ENCODE data around the gene IL6ST. TPM values are rescaled to one million over a fixed set of nuclear protein-coding genes. Genes with fewer than 3 reads are reported as not detected.
"Not testable (repeated sequence)": the region's sequence is repeated elsewhere in the genome, so short reads cannot be mapped to it uniquely, and the experiment has no call there.

Gene IL6ST
- total RNA-seq = 100 to 1,000 TPM; 254 to 504 (median 337) TPM
- 10 to 100 TPM; 20.4 to 33.8 (median 27.6) TPM for polyA plus RNA-seq
- long read RNA-seq, donor 1, full-length matches to known transcripts = 46 of 144 reads
- long read RNA-seq, donor 1, partial matches to known transcripts = 12 of 144 reads
- long read RNA-seq, donor 1, other reads (novel, unspliced or antisense) = 86 of 144 reads
- long read RNA-seq, donor 2, full-length matches to known transcripts = 26 of 5,203 reads
- long read RNA-seq, donor 2, partial matches to known transcripts = 5,121 of 5,203 reads
- long read RNA-seq, donor 2, other reads (novel, unspliced or antisense) = 56 of 5,203 reads

DNA sequence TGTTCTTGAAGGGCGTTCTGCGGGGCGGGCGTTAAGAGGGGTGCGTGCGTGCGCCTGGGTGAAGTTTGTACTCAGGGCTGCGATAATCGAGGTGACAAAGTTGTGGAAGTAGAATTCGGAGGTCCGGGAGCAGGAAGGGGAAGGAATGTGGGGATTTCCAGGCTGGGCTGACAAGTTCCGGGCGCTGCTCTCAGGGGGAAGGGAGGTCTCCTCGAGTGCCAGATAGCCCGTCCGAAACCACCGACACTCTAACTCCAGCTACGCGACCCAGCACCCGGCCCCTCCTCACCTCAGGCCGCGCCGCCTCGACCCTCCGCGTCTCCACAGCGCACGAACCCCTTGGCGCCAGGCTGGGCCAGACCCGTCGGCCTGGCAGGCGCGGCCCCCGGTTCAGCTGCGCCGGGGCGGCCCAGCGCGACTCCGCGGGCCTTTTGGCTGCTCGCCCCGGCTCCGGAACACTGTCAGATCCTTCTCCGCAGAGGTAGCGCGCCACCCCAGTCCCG is at the start of gene IL6ST:
Gene IL6ST (minus strand): TSS at position 469 of the 503 bp plus-strand sequence. CDS start 18,685 bp downstream, outside the sequence.
- H3K36me3 ChIP-seq = no peaks in the 10 kb centered on the region
- TF ChIP-seq POLR2AphosphoS5 (IDR thresholded peaks at IDR 0.05) = peak in 2 of 3 donors; percentile 91 to 97
- TF ChIP-seq, protein P1, sequence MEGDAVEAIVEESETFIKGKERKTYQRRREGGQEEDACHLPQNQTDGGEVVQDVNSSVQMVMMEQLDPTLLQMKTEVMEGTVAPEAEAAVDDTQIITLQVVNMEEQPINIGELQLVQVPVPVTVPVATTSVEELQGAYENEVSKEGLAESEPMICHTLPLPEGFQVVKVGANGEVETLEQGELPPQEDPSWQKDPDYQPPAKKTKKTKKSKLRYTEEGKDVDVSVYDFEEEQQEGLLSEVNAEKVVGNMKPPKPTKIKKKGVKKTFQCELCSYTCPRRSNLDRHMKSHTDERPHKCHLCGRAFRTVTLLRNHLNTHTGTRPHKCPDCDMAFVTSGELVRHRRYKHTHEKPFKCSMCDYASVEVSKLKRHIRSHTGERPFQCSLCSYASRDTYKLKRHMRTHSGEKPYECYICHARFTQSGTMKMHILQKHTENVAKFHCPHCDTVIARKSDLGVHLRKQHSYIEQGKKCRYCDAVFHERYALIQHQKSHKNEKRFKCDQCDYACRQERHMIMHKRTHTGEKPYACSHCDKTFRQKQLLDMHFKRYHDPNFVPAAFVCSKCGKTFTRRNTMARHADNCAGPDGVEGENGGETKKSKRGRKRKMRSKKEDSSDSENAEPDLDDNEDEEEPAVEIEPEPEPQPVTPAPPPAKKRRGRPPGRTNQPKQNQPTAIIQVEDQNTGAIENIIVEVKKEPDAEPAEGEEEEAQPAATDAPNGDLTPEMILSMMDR (IDR thresholded peaks at IDR 0.05 in 8 of 11, conservative IDR thresholded peaks at IDR 0.05 in 3 of 11) = no peak
- TF ChIP-seq POLR2A (IDR thresholded peaks at IDR 0.05) = peak; percentile 65 to 94 (median 71)
- intact Hi-C loops (cut with DNase I; ENCODE audit: low total_unique reads) = no loop called here
- WGBS, 5 donors = 0 to 1% (median 0%) methylated on average over 19 to 48 of the region's 48 CpGs
- H3K4me3 ChIP-seq = peak within 1 kb of the TSS; percentile 56 to 79 (median 69)
- no peaks in the 10 kb centered on the region for H3K9me3 ChIP-seq
- no peaks in the 10 kb centered on the region for H3K27me3 ChIP-seq (replicated peaks in 1 of 7)
- peaks cover 9 to 75% (median 52%) of the 10 kb centered on the region in 6 donors for H3K4me1 ChIP-seq
- DNase-seq = no peak
- H3K27ac ChIP-seq = peak within 1 kb of the TSS; percentile 94 to 99 (median 97)

GRCh38 chr5:56039985-56040384 is 45.2 kb upstream of the IL6ST start:
- TF ChIP-seq POLR2AphosphoS5 (IDR thresholded peaks at IDR 0.05) = no peak
- H3K36me3 ChIP-seq = no peaks in the 10 kb centered on the region
- H3K9me3 ChIP-seq = no peaks in the 10 kb centered on the region
- peaks cover 0 to 23% (median 10%) of the 10 kb centered on the region in 6 donors for H3K4me1 ChIP-seq
- H3K27ac ChIP-seq = peak overlapping the region in 1 of 8 donors; percentile 30
- intact Hi-C loops (cut with DNase I; ENCODE audit: low total_unique reads) = no loop called here
- WGBS, 5 donors = 34 to 55% (median 43%) methylated on average over 2 of the region's 2 CpGs
- DNase-seq = no peak
- no peaks in the 10 kb centered on the region for H3K27me3 ChIP-seq (replicated peaks in 1 of 7)
- no peak overlapping the region for H3K4me3 ChIP-seq

- H3K27me3 ChIP-seq (replicated peaks in 1 of 7); DNase-seq; H3K4me3 ChIP-seq; H3K9me3 ChIP-seq; H3K36me3 ChIP-seq; intact Hi-C loops (cut with DNase I; ENCODE audit: low total_unique reads): not testable (repeated sequence)
- Histone ChIP-seq H3K27ac (peak overlapping the region in 1 of 8 donors; percentile 29), H3K4me1 (peaks cover 0 to 23% (median 10%) of the 10 kb centered on the region in 6 donors)
- WGBS, 5 donors = 45 to 76% (median 58%) methylated on average over 4 to 5 of the region's 6 CpGs
These were observed 43.4 kb upstream of the IL6ST start for GRCh38 chr5:56038206-56038605.

GRCh38 chr5:56037531-56038010 is 42.8 kb upstream of the IL6ST start:
- Histone ChIP-seq H3K9me3 (no peaks in the 10 kb centered on the region), H3K36me3 (no peaks in the 10 kb centered on the region), H3K4me3 (no peak overlapping the region), H3K27me3 (replicated peaks in 1 of 7) (no peaks in the 10 kb centered on the region), H3K27ac (peak overlapping the region in 5 of 8 donors; percentile 26 to 42 (median 31)), H3K4me1 (peaks cover 0 to 23% (median 10%) of the 10 kb centered on the region in 6 donors)
- 11 to 26% (median 16%) methylated on average over 4 of the region's 4 CpGs for WGBS, 5 donors
- no peak for DNase-seq
- intact Hi-C loops (cut with DNase I; ENCODE audit: low total_unique reads) = no loop called here
- no peak for TF ChIP-seq POLR2A (IDR thresholded peaks at IDR 0.05)

DNA sequence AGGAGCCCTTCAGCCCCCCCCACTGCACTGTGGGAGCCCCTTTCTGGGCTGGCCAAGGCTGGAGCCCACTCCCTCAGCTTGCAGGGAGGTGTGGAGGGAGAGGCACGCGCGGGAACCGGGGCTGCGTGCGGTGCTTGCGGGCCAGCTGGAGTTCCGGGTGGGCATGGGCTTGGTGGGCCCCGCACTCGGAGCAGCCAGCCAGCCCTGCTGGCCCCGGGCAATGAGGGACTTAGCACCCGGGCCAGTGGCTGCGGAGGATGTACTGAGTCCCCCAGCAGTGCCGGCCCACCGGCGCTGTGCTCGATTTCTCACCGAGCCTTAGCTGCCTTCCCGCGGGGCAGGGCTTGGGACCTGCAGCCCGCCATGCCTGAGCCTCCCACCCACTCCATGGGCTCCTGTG is 40.6 kb upstream of the IL6ST start:
- H3K9me3 ChIP-seq; DNase-seq; H3K27me3 ChIP-seq (replicated peaks in 1 of 7); intact Hi-C loops (cut with DNase I; ENCODE audit: low total_unique reads); H3K36me3 ChIP-seq; H3K4me3 ChIP-seq; H3K27ac ChIP-seq: not testable (repeated sequence)
- WGBS, 5 donors = 94 to 100% (median 96%) methylated on average over 2 to 21 of the region's 21 CpGs
- peaks cover 0 to 21% (median 10%) of the 10 kb centered on the region in 6 donors for H3K4me1 ChIP-seq

GRCh38 chr5:56029871-56030630 is 35.3 kb upstream of the IL6ST start:
- H3K27ac ChIP-seq; H3K9me3 ChIP-seq; H3K4me3 ChIP-seq; H3K27me3 ChIP-seq (replicated peaks in 1 of 7); intact Hi-C loops (cut with DNase I; ENCODE audit: low total_unique reads); H3K36me3 ChIP-seq; DNase-seq: not testable (repeated sequence)
- H3K4me1 ChIP-seq = peaks cover 0 to 22% (median 5%) of the 10 kb centered on the region in 6 donors
- 87 to 96% (median 89%) methylated on average over 7 of the region's 7 CpGs for WGBS, 5 donors
